HFF-Myc (cell line): ENCODE results near the gene B4GALT1.

Experiments
- DNase-seq: peaks from one replicate; pipeline ENCODE4 v3.0.0-alpha.2; 2011; ENCODE audit warnings: low read depth; ENCODE audit errors: extremely low read depth
- H3K4me3 ChIP-seq: replicated peaks from 2 replicates; pipeline ENCODE4 v1.5.1; 2011; ENCODE audit warnings: low read depth, mild to moderate bottlenecking, control low read depth, low read length
- TF ChIP-seq, protein P1 (sequence below): IDR thresholded peaks from 2 replicates; pipeline ENCODE4 v1.5.1; 2012; ENCODE audit warnings: mild to moderate bottlenecking, low read depth, low read length, control low read depth; ENCODE audit errors: missing control alignments

The B4GALT1 gene

DNA sequence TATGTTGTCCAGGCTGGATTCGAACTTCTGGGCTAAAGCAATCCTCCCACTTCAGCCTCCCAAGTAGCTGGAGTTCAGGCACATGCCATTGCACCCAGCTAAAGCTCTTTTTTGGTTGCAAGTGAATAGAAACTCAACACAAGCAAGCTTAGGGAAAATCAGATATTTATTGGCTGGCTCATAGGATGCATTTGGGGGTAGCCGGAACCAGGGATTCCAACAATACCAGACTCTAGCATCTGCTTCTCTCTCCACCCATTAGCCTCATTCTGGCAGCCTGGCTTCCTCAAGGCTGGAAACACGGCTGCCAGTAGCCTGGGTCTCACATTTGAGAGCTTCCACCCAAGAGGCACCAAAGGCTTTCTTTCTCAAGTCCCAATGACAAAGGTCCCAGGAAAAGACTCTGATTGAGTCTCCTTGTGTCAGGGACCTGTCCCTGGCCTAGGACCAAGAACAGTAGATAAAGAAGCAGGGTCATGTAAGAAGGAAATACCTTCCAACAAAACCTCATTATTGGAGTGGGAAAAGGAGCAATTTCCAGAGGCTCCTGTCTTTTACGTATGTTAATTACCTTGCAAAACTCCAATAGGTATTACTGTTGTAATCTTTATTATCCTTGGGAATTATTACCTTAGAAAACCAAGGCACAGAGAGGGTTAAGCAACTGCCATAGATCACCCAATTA, 23.0 kb upstream of the B4GALT1 start:
- TF ChIP-seq, protein P1, sequence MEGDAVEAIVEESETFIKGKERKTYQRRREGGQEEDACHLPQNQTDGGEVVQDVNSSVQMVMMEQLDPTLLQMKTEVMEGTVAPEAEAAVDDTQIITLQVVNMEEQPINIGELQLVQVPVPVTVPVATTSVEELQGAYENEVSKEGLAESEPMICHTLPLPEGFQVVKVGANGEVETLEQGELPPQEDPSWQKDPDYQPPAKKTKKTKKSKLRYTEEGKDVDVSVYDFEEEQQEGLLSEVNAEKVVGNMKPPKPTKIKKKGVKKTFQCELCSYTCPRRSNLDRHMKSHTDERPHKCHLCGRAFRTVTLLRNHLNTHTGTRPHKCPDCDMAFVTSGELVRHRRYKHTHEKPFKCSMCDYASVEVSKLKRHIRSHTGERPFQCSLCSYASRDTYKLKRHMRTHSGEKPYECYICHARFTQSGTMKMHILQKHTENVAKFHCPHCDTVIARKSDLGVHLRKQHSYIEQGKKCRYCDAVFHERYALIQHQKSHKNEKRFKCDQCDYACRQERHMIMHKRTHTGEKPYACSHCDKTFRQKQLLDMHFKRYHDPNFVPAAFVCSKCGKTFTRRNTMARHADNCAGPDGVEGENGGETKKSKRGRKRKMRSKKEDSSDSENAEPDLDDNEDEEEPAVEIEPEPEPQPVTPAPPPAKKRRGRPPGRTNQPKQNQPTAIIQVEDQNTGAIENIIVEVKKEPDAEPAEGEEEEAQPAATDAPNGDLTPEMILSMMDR, result no peak
- no peak for DNase-seq
- no peak overlapping the region for H3K4me3 ChIP-seq

DNA sequence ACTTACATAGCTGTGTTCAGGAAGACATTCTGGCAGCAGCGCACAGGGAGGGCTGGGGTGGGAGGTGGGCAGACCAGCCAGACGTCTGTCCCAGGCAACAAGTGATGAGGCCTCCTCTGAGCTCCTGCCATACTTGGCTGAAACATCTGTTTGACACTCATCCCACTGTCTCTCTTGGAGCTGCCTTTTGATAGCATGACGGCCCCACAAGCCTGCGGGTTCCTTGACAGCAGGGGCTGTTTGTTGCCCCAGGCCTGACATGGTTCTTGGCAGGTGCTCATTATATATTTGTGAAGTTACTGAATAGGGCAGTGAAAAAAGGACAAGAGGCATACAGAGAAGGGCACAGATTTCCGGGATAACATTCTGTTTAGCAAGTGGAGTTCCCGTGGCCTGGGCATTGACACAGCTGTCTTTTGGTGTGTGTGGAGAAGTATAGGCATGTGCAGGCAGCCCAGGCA, 22.2 kb upstream of the B4GALT1 start:
- DNase-seq, result no peak
- TF ChIP-seq, protein P1, result no peak
- H3K4me3 ChIP-seq, result no peak overlapping the region

DNA sequence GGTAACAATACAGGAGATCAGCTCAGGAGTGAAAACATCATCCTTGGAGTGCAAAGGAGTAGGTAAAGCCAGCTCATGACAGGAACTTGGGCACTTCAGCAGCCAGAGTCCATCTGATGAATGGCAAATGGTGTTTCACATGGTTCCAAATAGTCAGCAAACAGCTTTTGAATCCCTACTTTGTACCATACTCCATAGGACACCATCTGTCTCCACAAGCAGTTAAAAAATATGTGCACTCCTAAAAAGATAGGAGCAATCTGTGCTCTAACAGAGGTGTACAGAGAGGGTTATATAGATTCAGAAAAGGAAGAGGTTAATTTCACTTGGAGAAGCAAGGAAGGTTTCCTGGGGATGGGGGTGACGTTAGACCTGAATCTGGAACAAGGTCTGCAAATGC, 21.6 kb upstream of the B4GALT1 start:
- DNase-seq, result no peak
- TF ChIP-seq, protein P1, result no peak
- H3K4me3 ChIP-seq, result no peak overlapping the region

DNA sequence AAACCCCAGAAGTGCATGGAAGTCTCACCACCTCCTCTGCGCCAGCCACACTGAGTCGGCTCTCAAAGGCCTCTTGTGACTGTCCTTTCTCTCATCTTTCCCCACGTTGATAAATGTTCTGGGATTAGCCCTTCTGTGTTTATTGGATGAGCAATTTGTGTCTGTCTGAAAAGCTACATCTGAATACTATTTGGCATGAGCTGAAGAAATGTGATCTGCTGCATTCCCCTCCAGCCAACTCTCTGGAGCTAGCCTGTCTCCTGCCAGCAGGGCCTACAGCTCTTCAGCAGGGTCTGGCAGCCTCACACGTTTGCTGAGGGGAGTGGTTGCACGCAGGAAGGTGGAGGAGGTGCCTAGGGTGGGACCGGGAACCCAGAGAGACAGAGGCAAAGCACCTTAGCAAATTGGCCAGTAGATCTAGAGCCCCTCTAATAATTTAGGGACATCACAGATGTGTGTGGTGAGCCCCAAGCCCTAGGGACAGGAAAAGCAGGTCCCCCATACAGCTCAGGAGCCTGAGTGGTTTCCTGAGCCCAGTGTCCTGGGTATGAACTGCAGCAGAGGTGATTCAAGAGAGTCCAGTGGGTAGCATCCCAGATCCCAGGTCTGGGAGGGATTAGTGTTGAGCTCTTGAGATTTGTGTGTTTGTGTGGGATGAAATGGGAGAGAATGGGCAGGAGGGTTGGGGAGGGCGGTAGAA, 20.5 kb upstream of the B4GALT1 start:
- DNase-seq, result no peak
- TF ChIP-seq, protein P1, result no peak
- H3K4me3 ChIP-seq, result no peak overlapping the region

DNA sequence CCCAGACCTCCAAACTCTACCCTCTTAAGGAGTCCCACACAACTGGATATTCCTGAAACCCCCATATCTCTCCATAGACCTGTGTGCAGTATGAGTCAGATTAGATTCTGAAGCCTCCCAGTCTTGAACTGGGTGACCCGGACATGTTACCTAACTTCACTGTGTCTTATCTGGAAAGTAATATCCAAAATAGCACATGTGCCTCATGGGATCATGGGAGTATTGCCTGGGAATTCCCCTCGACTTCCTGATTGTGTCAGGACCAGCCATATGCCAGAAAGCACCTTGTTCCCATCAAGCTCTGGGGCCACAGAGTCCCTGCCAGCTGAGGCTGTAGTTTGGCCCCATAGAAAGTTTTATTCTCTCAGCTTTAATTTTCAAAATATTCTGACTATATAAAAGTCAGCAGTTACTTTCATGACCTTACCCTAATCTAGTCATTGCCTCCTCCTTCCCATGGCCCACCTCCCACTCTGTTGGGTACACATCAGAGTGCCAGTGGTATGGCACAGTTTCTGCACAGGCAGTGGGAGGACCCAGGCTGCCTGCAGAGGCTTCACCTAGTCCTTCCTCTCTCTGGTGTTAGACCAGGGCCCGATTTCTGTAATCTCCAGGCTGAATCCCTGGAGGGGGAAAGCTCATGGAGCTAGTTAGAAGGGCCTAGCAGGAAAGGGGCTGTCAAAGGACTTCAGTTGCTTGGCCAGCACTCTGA, 19.5 kb upstream of the B4GALT1 start:
- TF ChIP-seq, protein P1, result no peak
- no peak overlapping the region for H3K4me3 ChIP-seq
- no peak for DNase-seq

DNA sequence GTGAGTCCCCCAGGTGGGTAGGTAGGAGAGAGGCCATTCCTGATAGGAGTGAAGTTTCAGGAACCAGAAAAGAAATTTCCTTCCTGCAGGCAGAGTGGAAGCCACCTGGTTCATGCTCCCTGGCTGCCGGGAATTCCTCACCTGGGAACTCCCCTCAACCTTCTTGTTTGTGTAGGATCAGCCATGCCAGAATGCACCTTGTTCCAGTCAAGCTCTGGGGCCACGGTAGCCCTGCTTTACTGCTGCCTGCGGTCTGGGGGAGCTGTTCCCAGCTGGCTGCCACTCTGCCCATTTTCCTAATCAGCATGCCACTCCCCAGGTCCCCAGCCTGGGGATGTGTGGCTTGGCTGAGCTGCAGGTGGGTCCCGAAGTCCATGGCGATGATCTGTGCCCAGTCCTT, 18.7 kb upstream of the B4GALT1 start:
- TF ChIP-seq, protein P1, result no peak
- no peak for DNase-seq
- no peak overlapping the region for H3K4me3 ChIP-seq
